ENCODE data around the gene SFRP2.

Gene SFRP2

DNA sequence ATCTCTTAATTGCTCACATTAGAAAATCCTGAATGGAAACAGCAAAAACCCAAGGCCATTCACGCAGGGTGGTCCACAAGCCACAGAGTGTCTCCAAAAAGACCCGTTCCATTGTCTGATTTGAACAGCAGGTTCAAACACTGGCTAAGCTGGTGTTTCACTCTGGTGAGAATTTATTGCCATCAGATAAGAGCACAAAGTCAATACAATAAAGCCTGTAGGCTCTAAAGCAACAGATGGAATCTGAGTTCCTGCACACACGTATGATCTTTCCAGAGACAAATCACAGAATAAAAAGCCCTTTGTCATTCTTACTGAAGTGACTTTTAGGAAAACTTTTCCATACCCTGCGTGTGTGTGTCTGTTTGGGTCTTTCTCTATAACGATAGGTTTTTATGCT is 5.1 kb upstream of the SFRP2 start:
- no peak for DNase-seq (ENCODE audit: low spot score)

DNA sequence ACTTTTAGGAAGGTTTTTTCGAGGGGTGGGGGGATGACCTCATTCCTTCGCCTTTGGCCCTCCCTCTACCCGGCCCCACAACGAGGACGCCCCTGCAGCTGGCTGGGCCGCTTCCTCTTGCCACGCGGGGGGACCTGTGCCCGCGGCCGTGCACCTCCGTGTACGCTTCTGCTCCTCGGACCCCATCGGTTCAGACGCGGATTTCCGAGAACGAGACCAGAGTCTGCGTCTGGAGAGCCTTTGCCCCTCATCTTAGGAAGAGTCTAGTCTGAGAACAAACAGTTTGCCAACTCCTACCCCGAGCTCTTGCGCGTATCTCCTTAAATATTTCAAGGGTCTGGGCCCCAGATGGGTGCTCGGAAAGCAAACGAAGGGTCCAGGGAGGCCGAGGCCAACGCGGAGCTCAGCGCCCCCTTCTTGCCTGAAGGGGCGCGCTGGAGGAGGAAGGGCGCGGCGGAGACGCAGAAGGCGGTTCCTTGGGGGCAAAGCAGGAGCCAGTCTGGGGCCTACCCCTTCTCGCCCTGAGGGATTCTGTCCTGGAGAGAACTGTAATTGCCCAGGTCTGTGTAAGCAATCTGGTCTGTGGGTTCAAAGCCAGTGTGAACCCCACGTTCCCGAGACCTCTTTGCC is 3.9 kb upstream of the SFRP2 start:
- DNase-seq (ENCODE audit: low spot score): no peak

DNA sequence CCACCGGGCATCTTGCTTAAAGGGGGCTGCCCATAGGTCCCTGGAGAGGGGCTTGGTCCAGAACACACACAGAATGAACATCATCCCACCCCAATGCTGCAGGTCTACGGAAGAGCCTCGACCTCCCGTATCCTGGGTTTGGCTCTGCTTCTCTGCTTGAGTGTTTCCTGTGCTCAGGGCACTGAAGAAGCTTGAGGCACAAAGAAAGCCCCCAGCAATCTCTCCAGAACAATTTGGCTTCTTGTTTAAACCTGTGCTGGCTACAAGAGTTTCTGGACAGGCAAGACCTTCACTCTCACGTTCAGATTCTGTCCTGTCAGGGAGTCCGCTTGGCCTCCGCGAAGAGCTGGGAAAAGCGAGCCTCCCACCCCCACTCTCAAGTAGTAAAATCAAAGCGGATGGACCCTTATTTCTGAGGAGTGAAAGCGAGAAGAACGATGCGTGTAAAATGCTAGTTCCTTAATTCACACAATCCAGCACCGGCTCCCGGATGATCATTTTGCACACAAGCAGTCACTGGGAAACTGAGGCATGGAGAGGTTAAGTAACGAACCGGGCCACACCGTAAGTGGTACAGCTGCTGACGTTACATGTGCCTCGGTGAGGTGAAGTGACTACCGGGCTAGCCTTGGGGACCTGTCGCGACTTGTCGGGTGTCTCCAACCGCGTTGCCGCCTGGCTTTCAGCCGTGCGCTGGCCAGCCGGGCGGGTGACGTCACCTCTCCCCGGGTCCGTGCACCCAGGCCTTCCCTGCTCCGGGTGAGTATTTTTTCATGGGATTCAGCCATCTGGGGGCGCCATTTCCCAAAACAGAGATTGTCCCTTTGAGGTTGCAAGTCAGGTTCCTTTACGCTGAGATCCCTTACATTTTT is 3.1 kb upstream of the SFRP2 start:
- no peak for DNase-seq (ENCODE audit: low spot score)

DNA sequence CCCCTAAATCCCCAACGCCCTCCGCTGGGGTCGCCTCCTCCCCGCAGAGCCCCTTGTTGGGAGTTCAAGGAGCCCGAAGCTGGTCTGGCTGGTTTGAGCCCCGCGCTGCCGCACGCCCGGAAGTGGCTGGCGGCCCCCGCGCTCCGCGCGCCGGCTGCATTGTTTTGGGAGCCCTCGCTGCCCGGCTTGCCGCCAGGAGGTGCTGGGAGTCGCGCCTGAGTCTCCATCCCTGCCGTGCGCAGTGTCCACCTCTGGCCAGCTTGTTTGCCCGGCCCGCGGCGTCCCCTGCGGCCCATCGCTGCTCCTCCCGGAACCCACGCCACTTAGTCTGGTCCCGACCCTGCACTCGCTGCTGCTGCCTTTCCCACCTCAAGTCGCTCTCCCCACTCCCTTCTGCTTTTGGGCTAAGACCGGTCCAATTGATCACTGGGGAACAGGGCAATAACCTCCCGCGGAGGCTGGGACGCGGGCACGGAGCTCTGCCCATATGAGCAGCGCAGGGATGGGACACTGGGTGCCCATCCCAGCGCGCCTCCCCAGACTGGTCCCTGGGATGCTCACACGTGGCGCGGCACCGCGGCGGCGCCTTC is 2.2 kb upstream of the SFRP2 start:
- no peak for DNase-seq (ENCODE audit: low spot score)

DNA sequence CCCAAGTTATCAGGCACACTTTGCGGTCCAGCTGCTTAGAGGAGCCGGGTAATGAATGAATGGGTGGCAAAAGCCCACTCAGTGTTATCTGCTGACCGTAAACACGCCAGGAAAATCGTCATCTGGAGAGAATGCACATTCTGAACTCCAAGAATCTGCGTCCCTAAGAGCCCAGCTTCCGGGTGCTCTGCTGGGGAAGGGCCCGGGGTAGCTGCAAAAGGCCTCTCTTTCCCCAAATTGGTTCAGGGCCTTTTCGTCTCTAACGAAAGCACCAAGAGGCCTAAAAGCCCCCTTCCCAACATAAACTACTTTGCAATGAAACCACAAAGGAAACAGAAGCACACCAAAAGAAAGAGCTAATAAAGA is 1.6 kb upstream of the SFRP2 start:
- no peak for DNase-seq (ENCODE audit: low spot score)

DNA sequence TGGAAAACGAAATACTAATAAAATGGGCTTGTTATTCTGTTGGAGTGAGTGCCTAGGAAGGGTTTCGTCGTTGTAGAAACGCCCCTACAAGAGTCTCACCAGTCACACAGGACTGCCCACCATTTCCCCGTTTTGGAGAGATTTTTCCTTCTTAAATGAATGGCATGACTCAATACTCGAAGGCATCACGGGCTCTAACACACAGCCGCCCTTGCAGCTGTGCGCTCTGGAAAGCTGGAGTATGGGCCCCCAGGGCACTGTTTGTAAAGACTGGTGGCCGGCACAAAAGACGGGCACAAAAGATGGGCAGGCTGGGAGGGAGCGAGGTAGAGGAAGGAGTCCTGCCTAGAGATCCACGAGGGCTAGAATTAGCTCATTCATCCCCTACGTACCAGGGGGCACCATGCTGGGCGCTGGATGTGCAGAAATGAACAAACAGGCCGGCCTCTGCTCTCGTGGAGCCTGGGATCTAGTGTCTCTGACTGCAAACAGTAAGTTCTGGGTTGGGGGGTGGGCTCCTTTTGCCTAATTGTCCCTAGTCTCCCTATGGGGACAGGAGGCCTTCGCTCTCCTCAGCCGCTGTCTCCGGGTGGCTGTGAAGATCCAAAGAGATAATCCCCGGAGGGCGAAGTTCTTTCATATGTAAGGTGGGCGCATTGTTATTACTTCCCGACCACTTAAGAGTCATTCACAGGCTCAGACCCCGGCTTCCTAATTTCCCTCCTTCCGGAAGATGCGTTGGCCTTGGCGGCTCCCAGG is 1.0 kb upstream of the SFRP2 start:
- DNase-seq (ENCODE audit: low spot score): no peak

DNA sequence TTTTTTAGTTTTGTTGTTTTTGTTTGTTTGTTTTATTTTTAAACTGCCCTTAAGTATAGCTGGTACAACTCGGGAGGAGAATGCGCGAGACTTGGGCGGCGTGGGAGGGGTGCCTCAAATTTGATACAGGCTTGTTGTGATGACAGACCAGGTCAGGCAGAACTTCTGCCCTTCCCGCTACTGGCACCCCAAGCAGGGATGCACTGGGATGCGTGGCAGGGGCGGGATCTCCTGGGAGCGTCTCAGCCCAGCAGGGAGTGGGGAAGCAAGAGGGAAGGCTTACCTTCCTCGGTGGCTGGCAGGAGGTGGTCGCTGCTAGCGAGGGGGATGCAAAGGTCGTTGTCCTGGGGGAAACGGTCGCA is 851 bp downstream of the SFRP2 start:
- DNase-seq (ENCODE audit: low spot score): no peak

DNA sequence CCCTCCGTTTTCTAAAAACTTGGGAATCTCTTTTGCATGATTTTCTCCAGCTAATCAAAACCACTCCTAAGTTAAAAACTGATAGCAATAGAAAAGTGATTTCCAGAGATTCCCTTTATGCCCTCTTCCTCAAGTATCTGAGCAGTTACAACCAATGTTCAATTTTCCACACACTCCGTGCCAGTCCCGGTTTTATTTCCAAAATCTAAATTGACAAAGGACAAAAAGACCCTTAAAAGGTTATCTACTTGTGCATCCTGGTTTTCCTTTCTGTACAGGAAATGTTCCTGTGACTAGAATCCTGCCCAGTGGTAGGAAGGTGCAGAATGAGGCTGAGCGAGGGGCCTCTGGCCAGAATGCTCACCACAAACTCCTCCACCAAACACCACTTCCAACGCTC is 1.3 kb downstream of the SFRP2 start:
- DNase-seq (ENCODE audit: low spot score): no peak

DNA sequence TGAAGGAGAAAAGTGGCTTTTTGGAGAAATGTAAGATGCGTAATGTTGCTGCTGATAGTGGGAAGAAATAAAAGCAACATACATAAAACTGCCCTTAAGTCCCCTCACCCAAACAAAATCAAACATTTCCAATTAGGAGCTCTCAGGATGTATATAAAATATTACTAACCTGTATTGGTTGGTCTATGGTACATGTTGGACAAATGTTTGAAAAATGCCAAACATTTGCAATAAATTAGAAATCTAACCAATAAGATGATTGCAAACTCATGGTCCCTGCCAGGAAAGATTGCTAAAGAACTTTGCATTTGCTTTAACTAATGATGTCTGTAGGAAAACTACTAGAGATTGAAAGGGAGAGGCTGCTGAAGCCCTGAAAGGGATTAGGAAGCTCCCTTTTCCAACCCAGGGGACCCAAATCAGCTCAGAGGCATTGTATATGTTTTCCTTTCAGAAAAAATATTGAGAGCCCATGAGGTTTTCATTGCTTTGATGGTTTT is 1.8 kb downstream of the SFRP2 start:
- DNase-seq (ENCODE audit: low spot score): no peak

DNA sequence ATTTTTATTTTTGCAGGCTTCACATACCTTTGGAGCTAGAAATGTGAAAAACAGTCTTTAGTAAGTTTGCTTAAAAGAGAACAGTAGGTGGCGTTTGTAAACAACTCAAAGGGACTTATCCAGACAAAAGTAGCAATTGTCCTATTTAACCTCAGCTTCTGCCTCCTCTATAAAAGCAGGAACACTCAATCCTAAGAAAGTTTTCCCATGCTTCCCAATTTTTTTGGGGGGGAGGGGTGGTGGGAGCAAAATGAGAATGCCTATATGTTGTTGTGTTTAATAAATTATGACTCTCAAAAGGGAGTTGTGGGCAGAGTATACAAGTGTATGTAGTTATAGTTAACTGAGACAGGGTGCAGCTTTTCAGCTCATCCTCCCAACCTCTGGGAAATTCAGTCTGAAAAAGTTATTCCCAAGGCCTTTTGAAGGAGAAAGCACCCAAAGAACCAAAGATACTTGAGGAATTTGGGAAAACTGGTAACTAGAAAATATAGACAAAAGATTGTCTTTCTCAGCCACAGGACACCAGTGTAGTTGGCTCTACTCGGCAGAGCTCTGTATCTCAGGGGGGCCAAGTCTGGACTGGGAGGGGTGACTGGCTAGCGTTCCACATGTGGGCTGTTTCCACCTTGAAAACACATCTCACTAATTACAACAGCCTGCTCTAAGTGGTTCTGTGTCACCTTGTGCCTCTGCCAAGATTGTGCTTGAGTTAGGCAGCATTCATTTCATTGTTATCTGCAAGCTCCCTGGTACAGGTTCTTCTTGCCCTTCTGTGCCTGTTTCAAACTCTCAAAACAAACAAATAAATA is 2.8 kb downstream of the SFRP2 start:
- DNase-seq (ENCODE audit: low spot score): no peak

DNA sequence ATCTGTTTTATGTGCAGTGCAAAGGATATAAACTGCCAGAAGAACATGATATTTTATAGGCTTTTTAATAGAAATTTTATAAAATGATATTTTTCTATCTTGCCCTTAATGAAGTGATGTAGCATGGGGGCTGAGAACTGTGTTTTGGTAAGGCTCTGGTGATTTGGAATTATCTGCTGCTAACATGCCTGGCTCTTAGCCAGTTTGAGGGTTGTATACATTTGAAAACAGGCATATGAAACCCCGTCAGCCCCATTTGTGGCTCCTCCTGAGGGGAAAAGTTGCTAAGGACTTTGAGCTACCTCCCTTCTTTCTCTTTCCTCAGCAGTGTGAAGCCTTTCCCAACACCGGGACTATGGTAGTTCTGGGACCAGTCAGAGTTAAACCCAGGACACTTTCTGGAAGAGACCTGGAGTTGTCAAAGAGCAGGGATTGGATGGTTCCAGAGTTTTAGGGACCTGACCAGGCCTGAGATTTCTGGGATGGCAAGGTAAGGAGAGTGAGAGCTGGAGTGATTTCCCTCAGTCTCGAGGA is 4.7 kb downstream of the SFRP2 start:
- DNase-seq (ENCODE audit: low spot score): no peak

DNA sequence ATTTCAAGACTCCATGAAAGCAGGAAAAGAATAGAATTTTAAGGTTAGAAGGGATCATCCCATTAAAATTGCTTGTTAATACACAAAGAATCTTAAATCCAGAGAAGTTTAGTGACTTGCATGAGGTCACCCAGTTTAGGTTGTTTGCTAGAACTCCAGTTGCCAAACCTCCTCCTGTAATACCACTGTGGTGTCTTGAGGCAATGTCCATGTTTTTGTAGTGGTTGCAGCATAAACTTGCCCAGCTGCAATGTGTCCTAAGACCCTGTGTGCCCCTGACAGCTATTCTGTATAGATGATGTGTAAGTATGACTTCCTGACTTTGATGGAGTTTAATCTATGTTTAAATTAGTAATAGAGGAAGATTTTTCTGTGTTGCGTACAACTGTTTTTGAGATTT is 6.3 kb downstream of the SFRP2 start:
- no peak for DNase-seq (ENCODE audit: low spot score)

DNA sequence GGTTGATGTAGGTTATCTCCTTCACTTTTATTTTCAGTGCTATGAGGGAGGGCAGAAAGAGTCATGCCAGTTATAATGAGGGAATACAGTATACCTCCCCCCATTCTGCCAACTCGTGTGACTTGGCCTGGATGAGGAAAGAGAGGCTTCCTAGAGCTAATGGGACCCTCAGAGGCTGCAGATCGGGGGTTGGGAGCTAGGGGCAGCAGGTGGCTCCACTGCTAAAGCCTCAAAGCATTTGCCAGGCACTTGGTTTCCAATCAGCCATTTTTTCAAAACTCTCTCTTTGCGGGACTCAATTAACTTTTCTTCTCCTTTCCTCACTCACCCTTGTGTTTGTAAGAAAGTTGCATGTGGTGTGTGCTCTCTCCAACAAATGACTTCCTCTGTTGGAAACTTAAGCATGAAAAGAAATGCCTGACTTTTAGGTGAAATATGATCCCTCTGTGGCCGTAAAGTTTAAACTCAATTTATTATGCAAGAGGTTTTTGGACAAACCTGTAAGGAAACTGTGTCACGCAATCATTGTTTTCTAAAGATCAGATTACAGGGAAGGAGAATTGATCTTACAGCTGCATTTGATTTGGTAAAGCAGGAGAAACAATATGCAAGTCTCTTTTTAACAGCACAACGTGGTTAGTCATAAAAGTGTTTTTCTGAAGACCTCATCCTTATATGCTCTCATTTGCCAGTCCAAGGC is 7.0 kb downstream of the SFRP2 start:
- DNase-seq (ENCODE audit: low spot score): no peak

DNA sequence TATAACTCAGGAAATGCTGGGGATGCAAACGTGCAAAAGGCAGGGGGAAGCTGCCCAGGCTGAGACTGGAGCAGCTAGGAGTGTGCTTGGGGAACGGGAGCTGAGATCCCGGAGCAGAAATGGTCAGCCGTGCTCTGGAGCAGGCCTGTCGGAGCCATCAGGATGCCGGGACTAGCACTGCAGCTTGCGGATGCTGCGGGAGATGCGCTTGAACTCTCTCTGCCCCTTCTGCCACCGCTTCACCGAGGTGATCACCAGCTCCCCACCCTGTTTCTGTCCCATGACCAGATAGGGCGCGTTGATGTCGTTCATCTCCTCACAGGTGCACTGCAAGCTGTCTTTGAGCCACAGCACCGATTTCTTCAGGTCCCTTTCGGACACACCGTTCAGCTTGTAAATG is 7.6 kb downstream of the SFRP2 start:
- no peak for DNase-seq (ENCODE audit: low spot score)

DNA sequence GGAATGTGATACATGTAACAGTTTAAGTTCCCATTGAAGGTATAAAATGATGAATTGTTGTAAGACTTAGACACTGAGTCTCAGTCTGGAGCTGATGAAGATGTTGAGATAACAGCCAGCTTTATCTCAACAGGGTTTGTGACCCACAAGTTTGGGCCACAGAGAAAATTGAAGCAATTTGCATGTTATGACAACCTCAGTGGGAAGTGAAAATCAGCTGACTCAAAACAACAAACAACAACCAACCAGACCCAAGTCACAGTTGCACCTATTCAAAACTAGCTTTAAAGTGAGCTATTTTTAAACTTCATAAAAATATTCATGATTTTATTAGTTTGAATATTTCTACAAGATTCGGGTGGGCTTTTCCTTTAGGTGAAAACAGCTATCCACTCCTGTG is 8.0 kb downstream of the SFRP2 start:
- no peak for DNase-seq (ENCODE audit: low spot score)

DNA sequence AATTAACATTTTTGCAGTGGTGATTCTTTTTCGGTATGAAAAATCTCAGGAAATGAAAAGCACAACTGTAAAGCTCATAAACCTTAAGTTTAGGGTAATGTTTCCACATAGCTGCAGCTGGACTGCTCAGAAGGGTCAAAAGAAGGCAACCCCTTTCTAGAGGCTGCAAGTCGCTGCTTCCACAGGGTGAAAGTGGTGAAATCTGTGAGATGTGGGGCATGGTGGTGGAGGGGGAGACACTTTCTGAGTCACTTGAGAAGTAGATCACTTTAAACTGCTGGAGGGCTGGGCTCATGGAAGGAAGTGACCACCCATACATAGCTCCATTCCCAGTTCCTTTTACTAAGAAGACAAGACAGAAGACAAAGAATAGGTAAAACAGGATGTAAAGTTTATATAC is 8.7 kb downstream of the SFRP2 start:
- no peak for DNase-seq (ENCODE audit: low spot score)

DNA sequence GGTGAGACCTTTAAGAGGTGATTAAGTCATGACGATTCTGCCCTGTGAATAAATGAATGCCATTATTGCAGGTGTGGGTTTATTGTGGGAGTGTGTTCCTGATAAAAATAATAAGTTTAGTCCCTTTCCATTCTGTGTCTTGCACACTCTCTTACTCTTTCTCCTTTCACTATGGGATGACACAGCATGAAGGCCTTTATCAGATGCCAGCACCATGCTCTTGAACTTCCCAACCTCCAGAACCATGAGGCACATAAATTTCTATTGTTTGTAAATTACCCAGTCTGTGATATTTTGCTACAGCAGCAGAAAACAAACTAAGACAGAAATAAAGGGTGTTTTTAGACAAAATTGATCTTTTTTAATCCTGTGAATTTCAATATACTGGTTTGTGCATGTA is 10.5 kb downstream of the SFRP2 start:
- DNase-seq (ENCODE audit: low spot score): no peak

DNA sequence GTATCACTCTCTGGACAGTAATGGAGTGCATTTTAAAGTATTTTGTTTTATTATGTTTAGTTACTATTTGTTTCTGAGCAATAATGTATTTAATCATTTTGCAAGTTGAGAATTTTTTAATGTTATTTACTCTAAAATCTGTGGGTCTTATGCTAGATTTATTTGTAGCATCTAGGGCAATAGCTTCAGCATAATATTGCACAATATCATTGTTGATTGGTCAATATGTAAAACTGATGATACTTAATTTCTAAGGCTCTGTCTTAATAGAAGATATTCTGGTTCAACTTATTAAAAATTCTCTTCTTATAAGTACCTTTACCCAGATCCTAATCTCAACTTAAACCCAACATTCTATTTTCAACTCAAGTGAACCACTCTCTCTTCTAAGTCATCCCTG is 11.5 kb downstream of the SFRP2 start:
- no peak for DNase-seq (ENCODE audit: low spot score)

DNA sequence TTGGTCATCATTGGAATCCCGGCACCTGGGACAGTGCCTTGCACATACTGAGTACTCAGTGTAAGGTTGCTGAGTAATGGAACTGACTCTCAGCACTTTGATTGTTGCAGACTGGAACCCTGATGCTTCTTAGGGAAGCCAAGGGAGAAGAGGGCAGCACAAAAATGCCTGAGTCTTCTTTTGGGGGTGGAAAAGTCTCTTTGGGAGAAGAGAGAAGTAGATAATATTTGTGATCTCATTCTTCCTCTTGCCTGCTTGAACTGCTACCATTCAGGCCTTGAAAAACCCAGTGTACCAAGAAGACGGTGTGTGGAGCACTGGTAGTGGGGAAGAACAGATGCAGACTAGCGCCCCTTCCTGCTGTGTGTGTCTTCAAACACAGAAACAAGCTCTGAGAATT is 12.3 kb downstream of the SFRP2 start:
- no peak for DNase-seq (ENCODE audit: low spot score)

DNA sequence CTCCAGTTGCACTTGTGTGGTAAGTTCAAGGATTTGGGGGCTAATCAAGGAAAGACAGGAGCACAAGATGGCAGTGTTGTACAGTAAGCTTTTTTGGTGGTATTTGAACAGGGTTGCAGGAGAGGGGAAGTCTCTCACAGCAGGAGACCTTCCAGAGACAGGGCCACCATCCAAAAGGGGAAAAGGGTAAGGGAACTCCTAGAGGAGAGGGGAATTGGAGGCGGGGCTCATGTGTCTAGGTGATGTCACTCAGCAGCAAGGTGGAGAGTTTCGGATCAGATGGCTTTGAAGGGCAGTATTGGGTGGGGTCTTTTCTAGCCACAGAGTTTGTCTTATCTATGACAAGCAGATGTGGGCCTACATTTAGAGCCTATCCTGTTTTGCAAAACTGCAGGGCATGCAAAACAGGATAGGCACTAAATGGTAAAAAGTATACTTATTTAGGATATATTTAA is 15.6 kb downstream of the SFRP2 start:
- no peak for DNase-seq (ENCODE audit: low spot score)

DNA sequence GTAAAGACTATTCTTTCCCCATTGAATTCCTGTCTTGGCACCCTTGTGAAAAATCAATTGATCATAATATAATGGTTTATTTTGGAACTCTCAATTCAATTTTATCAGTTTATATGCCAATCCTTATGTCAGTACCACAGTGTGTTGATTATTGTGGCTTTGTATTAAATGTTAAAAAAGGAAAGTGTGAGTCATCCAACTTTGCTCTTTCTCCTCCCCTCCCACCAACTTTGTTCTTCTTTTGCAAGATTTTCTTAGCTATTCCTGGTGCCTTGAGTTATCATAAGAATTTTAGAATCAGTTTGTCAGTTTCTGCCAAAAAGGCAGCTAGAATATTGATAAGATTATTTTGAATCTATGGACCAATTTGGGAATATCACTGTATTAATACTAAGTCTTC is 17.8 kb downstream of the SFRP2 start:
- no peak for DNase-seq (ENCODE audit: low spot score)

All from kidney capillary endothelial cell (primary cell).